ENCODE measurements around the gene OR13D1. TPM values are rescaled to one million over a fixed set of nuclear protein-coding genes. Genes with fewer than 3 reads are reported as not detected.

OR13D1 gene
- polyA plus RNA-seq, 1 of the 3 experiments (the other 2 are of a cell fraction): not detected

GRCh38 chr9:104711604-104712003, 17.3 kb downstream of the OR13D1 start:
- H3F3A ChIP-seq (replicated peaks; ENCODE audit: insufficient read depth): no peaks in the 10 kb centered on the region
- no peak overlapping the region for H3K9ac ChIP-seq
- no peak overlapping the region for H3K27ac ChIP-seq (ENCODE audit: low read depth in 2 of 2, low read length in 1 of 2)
- no peak overlapping the region for H3K4me2 ChIP-seq
- POLR2A ChIA-PET: no interaction called here
- H3K36me3 ChIP-seq (replicated peaks in 1 of 2; ENCODE audit: control insufficient read depth in 1 of 2, insufficient read depth in 2 of 2, low read length in 1 of 2): no peaks in the 10 kb centered on the region
- H3K9me2 ChIP-seq: peaks cover 4% of the 10 kb centered on the region; the same call in 1 of the 2 replicates
- no peaks in the 10 kb centered on the region for H3K79me2 ChIP-seq (ENCODE audit: insufficient read depth)
- no peak overlapping the region for H3K4me3 ChIP-seq (ENCODE audit: low read depth in 2 of 2, low read length in 1 of 2)
- no peak for TF ChIP-seq RFX5 (IDR thresholded peaks at IDR 0.05; ENCODE audit: low read length)
- TF ChIP-seq NRF1 (IDR thresholded peaks at IDR 0.05; ENCODE audit: low read depth, low read length): no peak
- TF ChIP-seq SMC3 (IDR thresholded peaks at IDR 0.05; ENCODE audit: low read depth, low read length): no peak
- TF ChIP-seq ELF1 (IDR thresholded peaks at IDR 0.05): no peak
- TF ChIP-seq ZBTB33 (IDR thresholded peaks at IDR 0.05; ENCODE audit: borderline replicate concordance, low read depth): no peak
- TF ChIP-seq FOSL2 (IDR thresholded peaks at IDR 0.05; ENCODE audit: borderline replicate concordance, low read depth): no peak
- no peak for TF ChIP-seq TEAD4 (IDR thresholded peaks at IDR 0.05; ENCODE audit: borderline replicate concordance, insufficient read depth)
- TF ChIP-seq CHD2 (IDR thresholded peaks at IDR 0.05; ENCODE audit: low read length, partially characterized antibody): no peak
- TF ChIP-seq CTCF (IDR thresholded peaks at IDR 0.05): no peak
- TF ChIP-seq EP300 (IDR thresholded peaks at IDR 0.05; ENCODE audit: borderline replicate concordance in 1 of 2, low read depth in 1 of 2, low read length in 1 of 2): no peak
- no peak for TF ChIP-seq GABPA (IDR thresholded peaks at IDR 0.05; ENCODE audit: low read depth)
- no peak for TF ChIP-seq FOXJ3 (CRISPR knock-in tag; IDR thresholded peaks at IDR 0.05)
- H3K27me3 ChIP-seq (ENCODE audit: insufficient read depth): no peaks in the 10 kb centered on the region
- WGBS (ENCODE audit: low lambda C conversion rate): 39% methylated on average over 4 of the region's 4 CpGs
- no peak for DNase-seq
- H3K4me1 ChIP-seq (ENCODE audit: control insufficient read depth in 1 of 2, insufficient read depth in 2 of 2, low read depth in 1 of 2, low read length in 1 of 2): no peaks in the 10 kb centered on the region
- H2AFZ ChIP-seq (ENCODE audit: low read depth): no peak overlapping the region
- no peaks in the 10 kb centered on the region for H3K9me3 ChIP-seq
- CTCF ChIA-PET: no interaction called here
- no peaks in the 10 kb centered on the region for H4K20me1 ChIP-seq (ENCODE audit: insufficient read depth)

- Histone ChIP-seq H3K27me3 (ENCODE audit: insufficient read depth) (no peaks in the 10 kb centered on the region), H3K4me2 (no peak overlapping the region), H3K36me3 (replicated peaks in 1 of 2; ENCODE audit: control insufficient read depth in 1 of 2, insufficient read depth in 2 of 2, low read length in 1 of 2) (no peaks in the 10 kb centered on the region), H3K27ac (ENCODE audit: low read depth in 2 of 2, low read length in 1 of 2) (no peak overlapping the region), H3K4me1 (ENCODE audit: control insufficient read depth in 1 of 2, insufficient read depth in 2 of 2, low read depth in 1 of 2, low read length in 1 of 2) (no peaks in the 10 kb centered on the region), H3F3A (replicated peaks; ENCODE audit: insufficient read depth) (no peaks in the 10 kb centered on the region), H3K79me2 (ENCODE audit: insufficient read depth) (no peaks in the 10 kb centered on the region), H3K9me2 (no peaks in the 10 kb centered on the region), H4K20me1 (ENCODE audit: insufficient read depth) (no peaks in the 10 kb centered on the region), H2AFZ (ENCODE audit: low read depth) (no peak overlapping the region), H3K9ac (no peak overlapping the region), H3K4me3 (ENCODE audit: low read depth in 2 of 2, low read length in 1 of 2) (no peak overlapping the region), H3K9me3 (no peaks in the 10 kb centered on the region)
- ChIA-PET POLR2A (no interaction called here), CTCF (interaction anchor here (0.8 kb wide), 1 partner anchor 19 kb away, joined by 3 read pairs; no protein-coding TSS in a partner anchor)
- WGBS (ENCODE audit: low lambda C conversion rate): 71% methylated on average over 5 of the region's 5 CpGs
- no peak for DNase-seq
- TF ChIP-seq REST (IDR thresholded peaks at IDR 0.05; ENCODE audit: low read depth, low read length) (no peak), RXRA (IDR thresholded peaks at IDR 0.05; ENCODE audit: borderline replicate concordance, low read depth) (no peak), EP300 (IDR thresholded peaks at IDR 0.05; ENCODE audit: borderline replicate concordance in 1 of 2, low read depth in 1 of 2, low read length in 1 of 2) (no peak), EZH2phosphoT487 (IDR thresholded peaks at IDR 0.05; ENCODE audit: borderline replicate concordance, low read depth) (no peak), NFIC (IDR thresholded peaks at IDR 0.05; ENCODE audit: borderline replicate concordance) (no peak), CTCF (IDR thresholded peaks at IDR 0.05) (no peak), PBX3 (IDR thresholded peaks at IDR 0.05) (no peak)
Observed at GRCh38 chr9:104725014-104725413, 30.7 kb downstream of the OR13D1 start.

All from SK-N-SH (cell line).